Measurements from ENCODE around the gene IQGAP2. TPM values are rescaled to one million over a fixed set of nuclear protein-coding genes. Genes with fewer than 3 reads are reported as not detected.
A peak's percentile ranks its signal among the peaks of the same experiment; 100 is the strongest.
"Not testable (repeated sequence)": the region's sequence is repeated elsewhere in the genome, so short reads cannot be mapped to it uniquely, and the experiment has no call there.

IQGAP2 gene
- total RNA-seq, 2 experiments from 2014 or later, result 37.7 to 39.1 TPM

DNA sequence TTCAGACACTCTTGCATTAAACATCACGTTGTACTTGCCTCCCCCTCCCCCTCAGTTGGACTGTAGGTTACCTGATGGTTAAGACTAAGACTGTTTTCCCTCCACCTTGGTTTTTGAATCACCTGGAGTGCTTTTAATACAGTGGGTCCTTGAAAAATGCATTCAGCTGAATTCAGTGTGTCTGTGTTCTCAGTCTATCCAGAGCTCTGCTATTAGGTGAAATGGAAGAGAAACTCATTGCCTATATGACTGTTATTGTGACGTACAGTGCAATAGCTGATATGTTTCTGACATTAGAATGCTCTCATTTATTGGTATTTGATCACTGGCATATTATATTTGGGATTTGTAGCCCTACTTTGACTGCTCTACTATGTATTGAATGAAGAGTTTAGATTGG is 111.6 kb downstream of the IQGAP2 start:
- no peak overlapping the region for H3K4me3 Mint-ChIP-seq
- POLR2A ChIA-PET, result interaction anchor here (0.8 kb wide), 1 partner anchor 110 kb away, joined by 3 read pairs; no protein-coding TSS in a partner anchor

DNA sequence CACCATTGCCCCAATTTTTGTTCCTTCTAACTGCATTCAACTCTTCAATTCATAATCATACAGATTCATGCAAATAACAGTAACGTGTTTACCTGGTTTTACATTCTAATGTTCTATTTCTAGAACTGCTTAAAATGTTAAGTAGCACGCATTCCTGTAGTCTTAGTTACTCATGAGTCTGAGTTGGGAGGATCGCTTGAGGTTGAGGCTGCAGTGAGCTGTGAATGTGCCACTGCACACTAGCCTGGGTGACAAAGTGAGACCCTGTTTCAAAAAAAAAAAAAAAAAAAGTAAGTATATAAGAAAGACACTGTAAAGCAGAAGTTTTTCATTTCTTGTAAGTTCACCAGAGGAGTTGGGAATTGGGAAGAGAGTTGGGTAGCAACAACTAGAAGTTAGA is 114.2 kb downstream of the IQGAP2 start:
- ATAC-seq (no peak), DNase-seq (no peak)
- Mint-ChIP-seq H3K4me1 (ENCODE audit: low read depth) (peaks cover 26% of the 10 kb centered on the region), H3K9me3 (no peaks in the 10 kb centered on the region), H3K27me3 (no peaks in the 10 kb centered on the region), H3K27ac (no peak overlapping the region), H3K4me3 (no peak overlapping the region), H3K36me3 (ENCODE audit: low read depth) (peaks cover 13% of the 10 kb centered on the region)
- ChIA-PET CTCF (interaction anchor here (1.0 to 1.1 kb wide), 2 partner anchors 22 to 27 kb away, joined by 4 read pairs; no protein-coding TSS in a partner anchor), POLR2A (no interaction called here)
- TF ChIP-seq, protein P1, sequence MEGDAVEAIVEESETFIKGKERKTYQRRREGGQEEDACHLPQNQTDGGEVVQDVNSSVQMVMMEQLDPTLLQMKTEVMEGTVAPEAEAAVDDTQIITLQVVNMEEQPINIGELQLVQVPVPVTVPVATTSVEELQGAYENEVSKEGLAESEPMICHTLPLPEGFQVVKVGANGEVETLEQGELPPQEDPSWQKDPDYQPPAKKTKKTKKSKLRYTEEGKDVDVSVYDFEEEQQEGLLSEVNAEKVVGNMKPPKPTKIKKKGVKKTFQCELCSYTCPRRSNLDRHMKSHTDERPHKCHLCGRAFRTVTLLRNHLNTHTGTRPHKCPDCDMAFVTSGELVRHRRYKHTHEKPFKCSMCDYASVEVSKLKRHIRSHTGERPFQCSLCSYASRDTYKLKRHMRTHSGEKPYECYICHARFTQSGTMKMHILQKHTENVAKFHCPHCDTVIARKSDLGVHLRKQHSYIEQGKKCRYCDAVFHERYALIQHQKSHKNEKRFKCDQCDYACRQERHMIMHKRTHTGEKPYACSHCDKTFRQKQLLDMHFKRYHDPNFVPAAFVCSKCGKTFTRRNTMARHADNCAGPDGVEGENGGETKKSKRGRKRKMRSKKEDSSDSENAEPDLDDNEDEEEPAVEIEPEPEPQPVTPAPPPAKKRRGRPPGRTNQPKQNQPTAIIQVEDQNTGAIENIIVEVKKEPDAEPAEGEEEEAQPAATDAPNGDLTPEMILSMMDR (IDR thresholded peaks at IDR 0.05), result no peak
- intact Hi-C loops (cut with micrococcal nuclease), result no loop called here

More for the DNA sequence above, 111.6 kb downstream of the IQGAP2 start:
- ATAC-seq (no peak), DNase-seq (no peak)
- H3K36me3 Mint-ChIP-seq (ENCODE audit: low read depth), result peaks cover 13% of the 10 kb centered on the region
- peaks cover 13% of the 10 kb centered on the region for H3K4me1 Mint-ChIP-seq (ENCODE audit: low read depth)
- TF ChIP-seq, protein P1 (IDR thresholded peaks at IDR 0.05), result no peak
- CTCF ChIA-PET, result interaction anchor here (0.7 kb wide), 1 partner anchor 97 kb away, joined by 3 read pairs; no protein-coding TSS in a partner anchor
- no peaks in the 10 kb centered on the region for H3K27me3 Mint-ChIP-seq
- no peak overlapping the region for H3K27ac Mint-ChIP-seq
- H3K9me3 Mint-ChIP-seq, result no peaks in the 10 kb centered on the region
- intact Hi-C loops (cut with micrococcal nuclease), result no loop called here

DNA sequence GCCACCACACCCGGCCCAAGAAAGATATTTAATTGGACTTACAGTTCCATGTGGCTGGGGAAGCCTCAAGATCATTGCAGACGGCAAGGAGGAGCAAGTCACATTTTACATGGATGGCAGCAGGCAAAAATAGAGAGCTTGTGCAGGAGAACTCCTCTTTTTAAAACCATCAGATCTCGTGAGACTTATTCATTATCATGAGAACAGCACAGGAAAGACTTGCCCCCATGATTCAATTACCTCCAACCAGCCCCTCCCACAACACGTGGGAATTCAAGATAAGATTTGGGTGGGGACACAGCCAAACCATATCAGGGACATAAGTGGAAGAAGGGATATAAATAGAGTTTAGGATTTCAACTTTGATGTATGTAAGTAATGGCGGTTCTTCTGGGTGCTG is 115.2 kb downstream of the IQGAP2 start:
- H3K4me3 Mint-ChIP-seq; intact Hi-C loops (cut with micrococcal nuclease); H3K9me3 Mint-ChIP-seq; ATAC-seq; DNase-seq; H3K27ac Mint-ChIP-seq; CTCF ChIA-PET; H3K27me3 Mint-ChIP-seq: not testable (repeated sequence)
- Mint-ChIP-seq H3K4me1 (ENCODE audit: low read depth) (peaks cover 33% of the 10 kb centered on the region), H3K36me3 (ENCODE audit: low read depth) (peaks cover 13% of the 10 kb centered on the region)
- POLR2A ChIA-PET, result interaction anchor here (0.8 kb wide), 1 partner anchor 116 kb away, joined by 3 read pairs; no protein-coding TSS in a partner anchor

DNA sequence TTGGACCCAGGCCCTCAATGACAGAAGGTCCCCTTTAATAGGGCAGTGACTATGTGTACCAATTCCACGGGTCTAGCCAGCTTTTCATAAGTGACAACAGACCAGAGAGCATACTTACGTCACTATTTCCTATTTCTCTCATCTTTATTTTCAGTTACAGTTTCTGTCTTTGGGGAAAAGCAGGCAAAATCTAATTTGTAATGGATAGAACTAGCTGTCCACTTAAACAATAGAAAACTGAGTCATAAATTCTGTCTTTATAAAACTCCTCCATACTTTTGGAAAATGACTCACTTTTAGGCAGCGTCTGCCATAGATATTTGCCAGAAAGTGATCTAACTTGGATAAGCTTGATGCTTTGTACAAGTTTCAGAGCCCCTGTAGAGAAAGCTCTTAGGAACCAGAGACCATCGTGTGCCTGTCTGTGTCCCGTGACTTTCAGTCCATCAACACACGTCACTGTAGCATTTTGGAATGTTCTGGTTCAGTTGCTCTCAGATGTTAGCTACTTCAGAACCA is 118.2 kb downstream of the IQGAP2 start:
- intact Hi-C loops (cut with micrococcal nuclease), result no loop called here
- DNase-seq (peak; percentile 11), ATAC-seq (peak; percentile 90)
- H3K36me3 Mint-ChIP-seq (ENCODE audit: low read depth), result peaks cover 13% of the 10 kb centered on the region
- no peaks in the 10 kb centered on the region for H3K9me3 Mint-ChIP-seq
- ChIA-PET CTCF (interaction anchor here (1.0 to 1.7 kb wide), 2 partner anchors 22 to 118 kb away, joined by 3 to 6 read pairs; no protein-coding TSS in a partner anchor), POLR2A (no interaction called here)
- peak overlapping the region; percentile 82 for H3K27ac Mint-ChIP-seq
- H3K27me3 Mint-ChIP-seq, result no peaks in the 10 kb centered on the region
- H3K4me1 Mint-ChIP-seq (ENCODE audit: low read depth), result peaks cover 55% of the 10 kb centered on the region
- no peak overlapping the region for H3K4me3 Mint-ChIP-seq
- TF ChIP-seq, protein P1 (IDR thresholded peaks at IDR 0.05), result no peak

DNA sequence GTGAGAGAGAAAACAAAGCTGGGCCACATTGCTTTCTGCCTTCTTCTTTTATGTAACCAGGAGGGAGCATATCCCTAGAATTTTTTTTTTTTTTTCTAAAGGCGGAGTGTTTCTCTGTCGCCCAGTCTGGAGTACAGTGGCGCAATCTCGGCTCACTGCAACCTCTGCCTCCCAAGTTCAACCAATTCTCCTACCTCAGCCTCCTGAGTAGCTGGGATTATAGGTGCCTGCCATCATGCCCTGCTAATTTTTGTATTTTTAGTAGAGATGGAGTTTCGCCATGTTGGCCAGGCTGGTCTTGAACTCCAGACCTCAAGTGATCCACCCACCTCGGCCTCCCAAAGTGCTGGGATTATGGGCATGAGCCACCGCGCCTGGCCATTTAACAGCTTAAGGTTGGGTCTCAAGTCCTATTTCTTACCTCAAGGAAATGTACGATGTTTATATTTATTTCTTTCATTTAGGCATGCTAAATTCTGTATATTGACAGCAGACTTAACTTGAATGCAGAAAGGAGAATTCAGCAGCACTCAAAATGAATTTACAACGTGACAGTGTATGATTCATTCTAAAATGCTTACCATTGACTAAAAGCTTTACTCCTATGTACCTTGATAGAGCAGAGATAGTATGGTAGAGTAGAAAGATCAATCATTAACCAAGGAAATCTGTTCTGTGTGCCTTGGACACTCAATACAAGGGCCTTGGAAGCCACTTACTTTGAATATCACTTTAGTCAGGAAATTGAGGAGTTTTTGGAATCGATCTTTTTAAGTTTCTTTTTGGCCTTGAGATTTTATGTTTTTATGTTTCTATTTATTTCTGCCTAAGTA is 119.2 kb downstream of the IQGAP2 start:
- Mint-ChIP-seq H3K4me1 (ENCODE audit: low read depth) (peaks cover 58% of the 10 kb centered on the region), H3K9me3 (no peaks in the 10 kb centered on the region), H3K27me3 (no peaks in the 10 kb centered on the region), H3K27ac (peak overlapping the region; percentile 31), H3K36me3 (ENCODE audit: low read depth) (peaks cover 10% of the 10 kb centered on the region), H3K4me3 (no peak overlapping the region)
- intact Hi-C loops (cut with micrococcal nuclease), result no loop called here
- ChIA-PET POLR2A (interaction anchor here (0.6 kb wide), 1 partner anchor 20 kb away, joined by 3 read pairs; no protein-coding TSS in a partner anchor), CTCF (interaction anchor here (0.8 to 1.7 kb wide), 2 partner anchors 22 to 119 kb away, joined by 3 to 6 read pairs; no protein-coding TSS in a partner anchor)
- ATAC-seq (no peak), DNase-seq (no peak)
- TF ChIP-seq, protein P1 (IDR thresholded peaks at IDR 0.05), result no peak
